SK-N-DZ (cell line): ENCODE results near the gene ERCC8. TPM values are rescaled to one million over a fixed set of nuclear protein-coding genes. Genes with fewer than 3 reads are reported as not detected.
"Not testable (repeated sequence)": the region's sequence is repeated elsewhere in the genome, so short reads cannot be mapped to it uniquely, and the experiment has no call there.

Experiments
- DNase-seq: peaks from one replicate; pipeline ENCODE4 v3.0.0-alpha.2; 2015; ENCODE audit warnings: low spot score
- polyA plus RNA-seq, 2 experiments: library from polyadenylated mRNA; depleted of rRNA; stranded (reverse); fragments of >200 nt; gene quantifications; 2 replicates each; pipeline ENCODE4 v1.2.3, GENCODE V29; 2014

The ERCC8 gene, protein sequence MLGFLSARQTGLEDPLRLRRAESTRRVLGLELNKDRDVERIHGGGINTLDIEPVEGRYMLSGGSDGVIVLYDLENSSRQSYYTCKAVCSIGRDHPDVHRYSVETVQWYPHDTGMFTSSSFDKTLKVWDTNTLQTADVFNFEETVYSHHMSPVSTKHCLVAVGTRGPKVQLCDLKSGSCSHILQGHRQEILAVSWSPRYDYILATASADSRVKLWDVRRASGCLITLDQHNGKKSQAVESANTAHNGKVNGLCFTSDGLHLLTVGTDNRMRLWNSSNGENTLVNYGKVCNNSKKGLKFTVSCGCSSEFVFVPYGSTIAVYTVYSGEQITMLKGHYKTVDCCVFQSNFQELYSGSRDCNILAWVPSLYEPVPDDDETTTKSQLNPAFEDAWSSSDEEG
- polyA plus RNA-seq (2014; cell fraction: cytosol; rRNA removed), result 54.9 and 57.6 TPM in 2 replicates
- 19.5 and 34.0 TPM in 2 replicates for polyA plus RNA-seq (2014; cell fraction: nucleus; rRNA removed)

DNA sequence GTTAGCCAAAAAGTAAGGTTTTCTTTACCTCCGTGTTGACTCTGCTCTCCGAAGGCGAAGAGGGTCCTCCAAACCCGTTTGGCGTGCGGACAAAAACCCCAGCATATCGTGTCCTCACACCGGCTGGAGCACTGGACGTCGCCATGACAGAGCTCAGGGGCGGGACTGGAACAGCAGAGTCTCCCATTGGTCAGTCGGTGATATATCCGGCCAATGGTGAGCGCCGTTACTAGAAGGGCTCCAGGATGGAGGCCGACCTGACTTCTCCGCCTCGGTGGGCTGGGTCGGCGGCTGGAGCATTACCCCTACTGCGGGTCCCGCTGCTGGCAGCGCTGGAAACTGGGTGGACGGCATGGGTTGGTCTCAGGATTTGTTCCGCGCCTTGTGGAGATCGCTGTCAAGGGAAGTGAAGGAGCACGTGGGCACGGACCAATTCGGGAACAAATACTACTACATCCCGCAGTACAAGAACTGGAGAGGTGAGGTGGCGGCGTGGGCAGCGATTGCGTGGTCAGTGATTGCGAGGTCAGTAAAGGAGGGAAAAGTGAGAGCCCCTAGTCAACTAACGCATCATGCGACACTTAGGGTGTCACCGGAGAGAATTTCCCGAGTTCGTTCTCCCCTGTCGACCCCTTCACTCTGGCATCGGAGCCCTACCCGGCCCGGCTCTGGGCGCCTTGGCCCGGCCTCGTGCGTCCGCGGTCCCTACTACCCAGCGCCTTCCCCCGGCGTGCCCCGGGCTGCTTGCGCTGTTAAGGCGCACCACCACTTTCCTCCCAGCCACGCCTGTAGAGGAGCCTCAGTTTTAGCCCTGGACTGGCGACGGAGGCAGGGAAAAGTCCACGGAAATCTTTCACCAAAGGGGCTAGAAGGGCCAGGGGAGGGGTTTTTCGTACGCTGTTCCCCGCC, at the start of gene ERCC8, which contains the start of gene NDUFAF2:
Gene ERCC8, minus strand, starts transcription at position 167 of the 909 bp plus-strand sequence. Its CDS starts 62 bp downstream, at position 105.
Gene NDUFAF2, plus strand, starts transcription at position 302 of the 909 bp plus-strand sequence. Its CDS starts 51 bp downstream, at position 353.
- DNase-seq, result peak; percentile 93

DNA sequence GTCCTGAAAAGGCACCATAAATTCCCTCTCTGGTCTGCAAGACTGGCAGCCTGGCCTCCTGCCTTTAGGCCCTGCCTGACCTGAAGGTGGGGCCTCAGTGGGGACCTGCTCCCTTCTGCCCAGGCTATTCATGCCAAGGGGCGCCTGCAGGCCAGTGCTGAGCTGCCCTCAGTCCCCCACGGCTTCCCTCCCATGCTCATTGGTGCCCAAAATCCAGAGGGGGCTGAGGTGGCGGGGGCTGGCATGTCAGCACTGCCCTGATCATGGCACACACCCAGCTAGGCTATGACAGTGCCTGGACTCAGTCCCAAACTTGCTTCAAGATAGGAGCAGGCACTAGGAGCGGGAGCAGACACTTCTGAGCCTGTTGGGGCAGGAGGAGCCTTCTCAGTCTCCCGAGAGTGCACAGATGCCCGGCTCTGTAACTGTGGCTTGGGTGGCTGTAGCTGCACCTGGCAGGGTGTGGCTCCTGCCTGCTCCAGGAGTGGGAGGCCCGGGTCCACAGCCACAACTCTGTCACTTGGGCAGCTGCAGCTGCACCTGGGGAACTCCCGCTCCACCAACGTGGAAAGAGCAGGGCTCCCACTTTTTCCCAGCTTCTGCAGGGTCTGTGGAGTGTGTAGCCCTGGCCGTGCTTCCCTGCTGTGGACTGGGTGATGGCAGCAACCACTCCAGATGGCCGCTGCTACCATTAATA, 49.2 kb upstream of the ERCC8 start:
- DNase-seq, result no peak

DNA sequence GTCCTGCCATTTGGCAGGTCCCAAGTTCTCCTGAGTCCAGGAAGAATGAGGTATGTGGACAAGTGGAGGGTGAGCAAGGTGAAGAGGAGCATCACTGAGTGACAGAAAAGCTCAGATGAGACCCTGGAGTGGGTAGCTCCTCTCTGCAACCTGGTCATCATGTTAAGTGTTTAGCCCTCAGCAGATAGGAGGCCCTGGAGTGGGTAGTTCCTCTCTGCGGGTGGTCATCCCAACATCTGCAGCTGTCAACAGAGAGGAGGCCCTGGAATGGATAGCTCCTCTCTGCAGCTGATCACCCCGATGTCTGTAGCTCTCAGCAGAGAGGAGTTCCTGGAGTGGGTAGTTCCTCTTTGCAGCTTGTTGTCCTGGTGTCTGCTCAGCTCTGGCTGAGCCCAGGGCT, 48.6 kb upstream of the ERCC8 start:
- DNase-seq, result no peak

DNA sequence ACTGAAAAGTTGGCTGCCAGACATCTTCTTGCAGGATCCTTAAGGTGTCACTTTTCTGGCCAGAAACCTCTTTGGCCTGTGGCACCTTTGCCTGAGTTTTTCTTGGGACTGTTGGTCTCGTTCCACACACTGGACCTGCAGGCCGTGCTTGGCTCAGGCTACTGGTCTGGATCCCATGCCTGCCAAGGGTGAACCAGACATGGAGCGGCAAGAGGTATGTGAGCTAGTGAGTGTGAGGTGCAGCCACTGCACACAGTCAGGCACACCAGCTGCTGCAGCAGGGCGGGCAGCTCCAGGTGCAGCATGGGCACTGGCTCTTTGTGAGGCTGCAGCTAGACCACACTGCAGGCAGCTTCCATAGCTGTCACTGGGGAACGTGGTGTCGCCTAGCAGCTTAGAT, 48.0 kb upstream of the ERCC8 start:
- no peak for DNase-seq

DNA sequence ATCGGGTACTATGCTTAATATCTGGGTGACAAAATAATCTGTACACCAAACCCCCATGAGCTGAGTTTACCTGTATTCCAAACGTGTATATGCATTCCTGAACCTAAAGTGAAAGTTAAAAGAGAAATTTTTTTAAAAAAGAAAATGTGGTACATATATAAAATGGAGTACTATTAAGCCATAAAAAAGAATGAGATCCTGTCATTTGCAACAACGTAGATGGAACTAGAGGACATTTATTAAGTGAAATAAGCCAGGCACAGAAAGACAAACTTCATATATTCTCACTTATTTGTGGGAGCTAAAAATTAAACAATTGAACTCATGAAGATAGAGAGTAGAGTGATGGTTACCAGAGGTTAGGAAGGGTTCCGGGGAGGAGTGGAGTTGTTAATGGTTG, 44.9 kb upstream of the ERCC8 start:
- no peak for DNase-seq

DNA sequence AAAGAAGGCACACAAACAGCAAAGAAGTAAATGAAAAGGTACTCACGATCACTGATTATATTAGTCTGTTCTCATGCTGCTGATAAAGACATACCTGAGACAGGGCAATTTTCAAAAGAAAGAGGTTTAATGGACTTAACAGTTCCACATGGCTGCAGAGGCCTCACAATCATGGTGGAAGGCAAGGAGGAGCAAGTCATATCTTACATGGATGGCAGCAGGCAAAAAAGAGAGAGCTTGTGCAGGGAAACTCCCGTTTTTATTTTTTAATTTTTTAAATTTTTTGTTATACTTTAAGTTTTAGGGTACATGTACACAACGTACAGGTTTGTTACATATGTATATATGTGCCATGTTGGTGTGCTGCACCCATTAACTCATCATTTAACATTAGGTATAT, 37.3 kb upstream of the ERCC8 start:
- DNase-seq, result not testable (repeated sequence)

DNA sequence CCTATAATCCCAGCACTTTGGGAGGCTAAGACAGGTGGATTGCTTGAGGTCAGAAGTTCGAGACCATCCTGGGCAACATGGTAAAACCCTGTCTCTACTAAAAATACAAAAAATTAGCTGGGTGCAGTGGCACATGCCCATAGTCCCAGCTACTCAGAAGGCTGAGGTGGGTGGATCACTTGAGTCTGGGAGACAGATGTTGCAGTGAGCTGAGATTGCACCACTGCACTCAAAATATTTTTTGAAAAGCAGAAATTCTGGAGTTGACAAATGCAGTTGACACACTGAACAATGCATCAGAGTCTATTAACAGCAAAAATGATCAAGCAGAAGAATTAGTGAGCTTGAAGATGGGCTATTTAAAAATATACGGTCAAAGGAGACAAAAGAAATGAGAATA, 35.6 kb upstream of the ERCC8 start:
- no peak for DNase-seq

DNA sequence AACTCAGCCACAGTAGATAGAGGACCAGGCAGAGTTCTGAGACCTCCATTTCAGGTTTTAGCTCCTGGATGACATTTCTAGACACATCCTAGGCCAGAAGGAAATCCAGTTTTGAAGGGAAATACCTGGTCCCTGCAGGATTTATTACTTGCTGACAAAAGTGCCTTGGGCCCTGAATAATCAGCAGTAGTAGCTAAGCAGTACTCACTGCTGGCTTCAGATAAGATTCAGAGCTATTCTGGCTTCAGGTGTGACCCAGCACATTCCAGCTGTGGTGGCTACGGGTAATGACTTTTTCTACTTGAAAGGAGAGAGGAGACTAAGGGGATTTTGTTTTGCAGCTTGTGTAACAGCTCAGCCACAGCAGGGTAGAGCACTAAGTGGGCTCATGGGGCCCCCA, 34.1 kb upstream of the ERCC8 start:
- DNase-seq, result no peak

DNA sequence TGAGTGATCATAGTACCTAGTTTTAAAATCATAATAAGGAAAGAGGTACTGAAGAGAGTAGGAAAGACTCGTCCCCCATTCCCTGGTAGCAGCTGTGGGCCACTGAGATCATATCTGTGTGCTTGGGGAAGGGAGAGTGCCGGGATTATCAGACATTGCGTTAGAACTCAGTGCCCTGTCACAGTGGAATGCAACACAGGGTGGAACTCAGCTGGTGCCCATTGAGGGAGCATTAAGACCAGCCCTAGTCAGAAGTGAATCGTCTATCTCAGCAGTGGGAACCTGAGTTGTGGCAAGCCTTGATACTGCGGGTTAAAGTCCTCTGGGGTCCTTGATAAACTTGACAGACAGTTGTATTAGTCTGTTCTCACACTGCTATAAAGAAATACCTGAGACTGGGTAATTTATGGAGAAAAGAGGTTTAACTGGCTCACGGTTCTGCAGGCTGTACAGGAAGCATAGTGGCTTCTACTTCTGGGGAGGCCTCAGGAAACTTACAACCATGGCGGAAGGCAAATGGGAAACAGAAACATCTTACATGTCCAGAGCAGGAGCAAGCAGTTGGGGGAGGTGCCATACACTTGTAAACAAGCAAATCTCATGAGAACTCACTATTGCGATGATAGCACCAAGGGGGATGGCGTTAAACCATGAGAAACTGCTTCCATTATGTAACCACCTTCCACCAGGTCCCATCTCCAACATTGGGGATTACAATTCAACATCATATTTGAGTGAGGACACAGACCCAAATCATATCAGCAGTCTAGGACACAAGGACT, 33.3 kb upstream of the ERCC8 start:
- DNase-seq, result no peak

DNA sequence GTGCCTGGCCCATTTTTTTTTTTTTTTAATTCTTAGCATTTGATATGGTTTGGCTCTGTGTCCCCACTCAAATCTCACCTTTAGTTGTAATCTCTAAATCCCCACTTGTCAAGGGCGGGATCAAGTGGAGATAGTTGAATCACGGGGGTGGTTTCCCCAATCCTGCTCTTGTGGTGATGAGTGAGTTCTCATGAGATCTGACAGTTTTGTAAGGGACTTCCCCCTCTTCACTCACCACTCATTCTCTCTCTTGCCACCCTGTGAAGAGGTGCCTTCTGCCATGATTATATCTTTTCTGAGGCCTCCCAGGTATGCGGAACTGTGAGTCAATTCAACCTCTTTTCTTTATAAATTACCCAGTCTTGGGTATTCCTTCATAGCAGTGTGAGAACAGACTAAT, 27.4 kb upstream of the ERCC8 start:
- DNase-seq, result no peak

DNA sequence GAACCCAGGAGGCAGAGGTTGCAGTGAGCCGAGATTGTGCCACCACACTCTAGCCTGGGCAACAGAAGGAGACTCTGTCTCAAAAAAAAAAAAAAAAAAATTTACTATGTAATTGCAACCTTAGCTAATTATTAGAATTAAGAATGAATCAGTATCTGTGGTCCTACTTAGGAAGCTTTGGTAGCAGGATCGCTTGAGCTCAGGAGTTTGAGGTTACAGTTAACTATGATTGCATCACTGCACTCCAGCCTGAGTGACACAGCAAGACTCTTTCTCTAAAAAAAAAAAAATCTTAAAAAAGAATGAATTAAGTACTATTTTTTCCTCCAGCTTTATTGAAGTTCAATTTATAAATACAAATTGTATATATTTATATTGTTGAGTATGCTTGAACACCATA, 16.8 kb upstream of the ERCC8 start:
- no peak for DNase-seq

DNA sequence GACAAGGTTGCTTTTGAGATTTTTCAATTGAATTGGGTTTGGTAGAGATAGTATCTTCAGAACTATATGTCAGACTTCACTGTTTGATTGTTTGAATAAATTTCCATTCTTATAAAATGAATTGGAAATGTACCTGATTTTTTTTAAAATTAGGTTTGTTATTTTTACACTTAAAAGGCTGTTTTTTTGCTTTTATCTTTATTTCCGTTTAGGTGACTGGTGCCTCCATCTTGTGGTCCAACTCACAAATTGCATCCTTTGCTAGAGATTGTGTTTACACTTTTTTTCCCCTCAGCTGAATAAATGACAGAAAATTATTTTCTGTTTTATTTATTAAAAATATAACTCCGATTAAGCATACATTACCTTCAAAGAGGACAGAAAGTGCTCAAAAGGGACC, 15.7 kb upstream of the ERCC8 start:
- no peak for DNase-seq

DNA sequence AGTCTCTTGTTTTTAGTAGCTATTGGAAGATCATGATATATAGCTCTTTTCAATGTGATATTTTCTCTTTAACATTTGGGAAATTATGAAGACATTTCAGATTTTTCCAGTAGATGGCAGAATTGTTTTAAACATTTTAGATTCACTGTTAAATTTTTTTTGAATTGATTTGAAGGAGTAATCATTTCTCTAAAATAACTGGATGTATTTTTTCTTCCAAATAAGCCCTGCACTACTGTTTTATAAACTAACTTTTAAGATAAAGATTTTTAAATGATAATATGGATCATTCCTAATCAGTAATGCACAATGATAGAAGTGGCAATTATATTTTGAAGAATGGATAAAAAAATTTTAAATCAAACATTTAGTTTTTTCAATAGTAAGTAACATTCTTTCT, 14.3 kb upstream of the ERCC8 start:
- peak; percentile 40 for DNase-seq

DNA sequence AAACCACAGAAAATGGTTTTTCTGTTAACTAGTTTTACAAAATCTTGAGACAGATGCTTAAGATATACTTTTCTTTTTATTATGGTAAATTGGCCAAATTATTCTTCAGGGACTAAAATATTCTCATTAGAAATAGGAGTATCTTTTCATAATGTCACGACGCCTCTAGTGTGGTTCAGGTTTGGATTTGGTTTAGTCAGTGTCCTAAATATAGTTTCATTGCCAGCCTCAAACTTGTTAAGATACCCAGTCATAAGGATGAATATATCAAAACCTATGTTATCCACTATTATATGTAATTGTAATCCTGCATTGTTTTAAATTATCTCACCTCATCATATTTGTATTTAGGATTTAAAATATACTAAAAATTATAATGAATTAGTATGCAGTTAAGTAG, 13.8 kb upstream of the ERCC8 start:
- DNase-seq, result no peak

DNA sequence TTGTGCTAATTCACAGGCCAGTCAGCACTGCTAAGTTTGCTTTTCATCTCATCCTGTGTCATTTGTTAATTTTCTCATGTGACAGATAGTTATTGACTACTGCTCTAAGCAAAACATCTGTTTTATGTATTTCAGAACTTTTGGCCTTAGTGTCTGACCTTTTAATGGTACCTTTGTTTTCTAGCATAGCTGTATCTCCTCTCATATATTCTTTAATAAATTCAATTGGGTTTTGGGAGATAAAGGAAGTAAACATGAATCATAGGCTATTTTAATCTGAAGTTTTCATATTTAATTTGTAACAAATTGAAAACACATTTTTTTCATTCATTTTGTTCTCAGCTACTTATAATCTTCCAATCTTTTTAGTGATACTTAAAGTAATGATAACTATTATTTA, 13.2 kb upstream of the ERCC8 start:
- DNase-seq, result no peak

DNA sequence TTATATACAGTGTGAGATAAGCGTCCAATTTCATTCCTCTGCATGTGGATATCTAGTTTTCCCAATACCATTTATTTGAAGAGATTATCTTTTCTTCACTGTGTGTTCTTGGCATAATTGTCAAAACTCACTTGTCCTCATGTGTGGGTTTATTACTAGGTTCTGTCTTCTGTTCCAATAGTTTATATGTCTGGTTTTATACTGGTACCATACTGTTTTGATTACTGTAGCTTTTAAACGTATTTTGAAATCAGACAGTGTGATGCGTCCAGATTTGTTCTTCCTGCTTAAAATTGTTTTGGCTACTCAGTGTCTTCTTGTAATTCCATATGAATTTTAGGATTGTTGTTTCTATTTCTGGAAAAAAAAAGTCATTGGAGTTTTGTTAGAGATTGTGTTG, 10.4 kb upstream of the ERCC8 start:
- DNase-seq, result no peak

DNA sequence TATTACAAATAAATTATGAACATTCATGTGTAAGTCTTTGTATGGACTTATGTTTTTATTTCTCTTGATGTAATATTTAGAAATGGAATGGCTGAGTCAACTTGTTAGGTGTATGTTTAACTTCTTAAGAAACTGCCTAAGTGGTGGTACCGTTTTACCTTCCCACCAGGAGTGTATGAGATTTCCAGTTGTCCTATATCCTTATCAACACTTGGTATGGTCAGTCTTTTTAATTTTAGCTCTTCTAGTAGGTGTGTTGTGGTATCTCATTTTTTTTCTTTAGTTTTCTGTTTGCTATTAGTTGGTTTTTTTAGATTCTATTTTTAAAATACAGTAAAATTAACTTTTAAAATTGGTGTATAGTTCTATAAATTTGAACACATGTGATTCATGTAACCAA, 3.9 kb upstream of the ERCC8 start:
- DNase-seq, result no peak

DNA sequence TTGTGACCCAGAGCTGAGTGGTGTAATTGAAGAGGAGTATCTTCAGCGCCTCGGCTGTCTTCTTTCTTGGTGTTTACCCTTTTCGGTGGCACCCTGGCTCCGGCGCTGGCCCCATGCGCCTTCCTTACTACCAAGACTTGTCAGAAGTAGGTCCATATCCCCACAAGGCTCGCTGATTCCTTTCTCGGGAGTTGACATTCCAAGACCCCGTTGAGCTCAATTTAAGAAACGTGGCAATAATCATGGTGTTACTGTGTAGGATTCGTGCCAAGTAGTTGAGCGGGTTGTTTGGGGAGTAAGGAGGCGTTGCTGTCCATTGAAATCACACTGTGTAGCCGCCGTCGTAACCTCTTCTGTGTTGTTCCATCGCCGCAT, 930 bp upstream of the ERCC8 start:
- DNase-seq, result no peak

DNA sequence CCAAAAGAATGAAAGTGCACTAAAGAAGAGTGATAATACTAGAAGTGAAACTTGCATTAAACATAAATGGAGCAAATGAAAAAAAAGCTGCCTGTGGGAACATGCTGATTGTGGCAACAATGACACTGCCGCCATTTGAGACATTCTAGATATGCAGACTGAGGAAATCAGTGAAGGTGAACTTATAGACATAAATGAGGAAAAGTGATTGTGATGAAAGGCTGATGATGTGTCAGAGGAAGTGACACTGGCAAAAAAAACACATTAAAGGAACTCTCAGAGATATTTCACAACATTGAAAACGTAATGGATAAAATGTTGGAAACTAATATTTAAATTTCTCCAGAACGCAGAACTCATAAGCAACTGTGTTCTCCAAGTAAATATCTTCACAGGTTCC, 1.2 kb downstream of the ERCC8 start:
- no peak for DNase-seq

DNA sequence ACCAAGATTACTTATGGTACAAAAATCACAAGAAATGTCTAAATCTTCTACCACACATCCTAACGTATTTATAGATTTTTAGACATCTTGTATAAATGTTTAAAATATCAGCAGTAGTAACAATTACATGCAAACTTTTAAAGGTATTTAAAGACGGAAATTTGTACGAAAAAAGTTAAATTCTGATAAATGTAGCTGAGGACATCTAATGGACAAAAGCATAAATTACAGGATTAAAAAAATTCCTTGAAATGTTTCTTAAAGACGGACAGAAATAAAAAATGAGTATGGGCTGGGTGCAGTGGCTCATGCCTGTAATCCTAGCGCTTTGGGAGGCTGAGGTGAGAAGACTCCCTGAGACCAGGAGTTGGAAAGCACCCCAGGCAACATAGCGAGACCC, 15.8 kb downstream of the ERCC8 start:
- no peak for DNase-seq

DNA sequence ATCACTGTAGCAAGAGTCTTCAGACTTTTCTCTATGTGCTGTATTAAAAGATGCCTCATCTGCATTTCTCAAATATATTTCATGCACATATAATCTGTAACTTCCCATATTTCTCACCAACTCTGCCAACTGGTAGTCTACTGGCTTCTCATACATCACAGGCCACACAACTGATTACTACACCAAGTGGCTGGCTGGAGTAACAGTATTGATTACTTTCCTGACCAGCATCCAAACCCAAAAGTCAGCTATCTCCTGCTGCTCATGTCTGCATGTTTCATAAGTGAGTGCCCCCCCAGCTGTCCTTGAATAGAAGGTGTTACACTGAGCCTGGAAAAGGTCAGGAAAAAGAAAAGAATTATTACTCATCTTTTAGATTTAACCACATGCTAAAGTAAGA, 17.4 kb downstream of the ERCC8 start:
- no peak for DNase-seq
